ENCODE data around the gene REEP3.

- TF ChIP-seq CTCF (IDR thresholded peaks at IDR 0.05): no peak
- no peak for TF ChIP-seq POLR2A (IDR thresholded peaks at IDR 0.05)
- TF ChIP-seq POLR2AphosphoS5 (IDR thresholded peaks at IDR 0.05): no peak
These were observed 100.9 kb downstream of the REEP3 start for GRCh38 chr10:63622097-63622496.
